IPS-15b (cell line): ENCODE measurements around the gene SRRM3.
"Not testable (repeated sequence)": the region's sequence is repeated elsewhere in the genome, so short reads cannot be mapped to it uniquely, and the experiment has no call there.

Source experiments
- H3K27me3 ChIP-seq: one replicate; pipeline ENCODE4 v1.6.1; 2013; ENCODE audit warnings: low read length; ENCODE audit not compliant: control insufficient read depth, insufficient read depth
- H3K36me3 ChIP-seq: one replicate; pipeline ENCODE4 v1.6.1; 2013; ENCODE audit warnings: low read length; ENCODE audit not compliant: control insufficient read depth, insufficient read depth
- H3K4me1 ChIP-seq: one replicate; pipeline ENCODE4 v1.6.1; 2013; ENCODE audit warnings: mild to moderate bottlenecking, low read length; ENCODE audit not compliant: control insufficient read depth, insufficient read depth
- H3K4me3 ChIP-seq: one replicate; pipeline ENCODE4 v1.5.1; 2013; ENCODE audit warnings: low read depth, low read length
- H3K9ac ChIP-seq: one replicate; pipeline ENCODE4 v1.6.1; 2013; ENCODE audit warnings: low read depth, mild to moderate bottlenecking, low read length
- H3K9me3 ChIP-seq: one replicate; pipeline ENCODE4 v1.6.1; 2013; ENCODE audit warnings: mild to moderate bottlenecking, low read length; ENCODE audit not compliant: control insufficient read depth, insufficient read depth

SRRM3 gene

DNA sequence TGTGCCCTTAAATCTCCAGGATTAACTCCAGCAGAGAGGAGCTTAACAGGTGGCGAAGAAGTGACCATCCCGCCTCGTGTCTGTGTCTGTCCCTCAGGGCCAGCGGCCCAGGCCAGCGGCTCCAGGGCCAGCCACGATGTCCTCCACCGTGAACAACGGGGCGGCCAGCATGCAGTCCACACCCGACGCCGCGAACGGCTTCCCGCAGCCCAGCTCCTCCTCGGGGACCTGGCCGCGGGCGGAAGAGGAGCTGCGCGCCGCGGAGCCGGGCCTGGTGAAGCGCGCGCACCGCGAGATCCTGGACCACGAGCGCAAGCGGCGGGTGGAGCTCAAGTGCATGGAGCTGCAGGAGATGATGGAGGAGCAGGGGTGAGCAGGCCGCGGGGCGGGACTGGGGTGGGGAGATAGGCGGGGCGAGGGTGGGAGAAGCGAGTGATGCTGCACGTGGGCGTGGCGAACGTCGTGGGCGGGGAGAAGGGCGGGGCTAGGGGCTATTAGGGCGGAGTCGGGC is 33.3 kb downstream of the SRRM3 start:
- Histone ChIP-seq H3K27me3 (no peaks in the 10 kb centered on the region), H3K4me3 (peak overlapping the region; percentile 79), H3K36me3 (no peaks in the 10 kb centered on the region), H3K9me3 (no peaks in the 10 kb centered on the region), H3K4me1 (peaks cover 29% of the 10 kb centered on the region), H3K9ac (no peak overlapping the region)

GRCh38 chr7:76236224-76236623 is 34.5 kb downstream of the SRRM3 start:
- H3K9me3 ChIP-seq = no peaks in the 10 kb centered on the region
- no peak overlapping the region for H3K4me3 ChIP-seq
- no peak overlapping the region for H3K9ac ChIP-seq
- H3K36me3 ChIP-seq = no peaks in the 10 kb centered on the region
- H3K4me1 ChIP-seq = peaks cover 25% of the 10 kb centered on the region
- H3K27me3 ChIP-seq = no peaks in the 10 kb centered on the region

DNA sequence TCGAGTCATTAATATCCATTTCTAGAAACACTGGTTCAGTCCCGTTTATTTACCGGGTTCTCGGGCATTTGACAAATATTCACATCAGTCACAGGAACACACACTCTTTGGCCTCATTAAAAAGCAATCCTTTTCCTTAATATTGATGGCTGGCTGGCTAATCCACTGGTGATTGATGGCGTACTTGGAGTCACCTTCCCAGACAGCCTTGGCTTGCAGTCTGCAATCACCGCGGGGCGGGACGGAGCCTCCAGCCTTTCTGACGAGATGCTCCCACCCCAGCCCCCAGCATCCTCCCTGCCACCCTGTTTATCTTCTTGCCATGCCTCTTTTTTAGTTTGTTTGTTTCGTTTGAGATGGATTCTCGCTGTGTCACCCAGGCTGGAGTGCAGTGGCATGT is 36.6 kb downstream of the SRRM3 start:
- Histone ChIP-seq H3K9me3 (no peaks in the 10 kb centered on the region), H3K36me3 (no peaks in the 10 kb centered on the region), H3K4me1 (peaks cover 17% of the 10 kb centered on the region), H3K27me3 (no peaks in the 10 kb centered on the region), H3K9ac (peak overlapping the region; percentile 24), H3K4me3 (no peak overlapping the region)

- Histone ChIP-seq H3K9ac (no peak overlapping the region), H3K36me3 (no peaks in the 10 kb centered on the region), H3K4me3 (no peak overlapping the region), H3K27me3 (no peaks in the 10 kb centered on the region), H3K9me3 (no peaks in the 10 kb centered on the region), H3K4me1 (peaks cover 10% of the 10 kb centered on the region)
These were observed 39.4 kb downstream of the SRRM3 start for GRCh38 chr7:76241141-76241540.

- not testable (repeated sequence) for H3K4me3 ChIP-seq, H3K4me1 ChIP-seq, H3K27me3 ChIP-seq, H3K9me3 ChIP-seq, H3K36me3 ChIP-seq, H3K9ac ChIP-seq
These were observed 40.9 kb downstream of the SRRM3 start for GRCh38 chr7:76242517-76243063.

- H3K36me3 ChIP-seq = peaks cover 2% of the 10 kb centered on the region
- H3K9me3 ChIP-seq = no peaks in the 10 kb centered on the region
- no peaks in the 10 kb centered on the region for H3K27me3 ChIP-seq
- H3K9ac ChIP-seq = no peak overlapping the region
- no peak overlapping the region for H3K4me3 ChIP-seq
- H3K4me1 ChIP-seq = peaks cover 3% of the 10 kb centered on the region
These were observed 43.2 kb downstream of the SRRM3 start for GRCh38 chr7:76244781-76245391.

DNA sequence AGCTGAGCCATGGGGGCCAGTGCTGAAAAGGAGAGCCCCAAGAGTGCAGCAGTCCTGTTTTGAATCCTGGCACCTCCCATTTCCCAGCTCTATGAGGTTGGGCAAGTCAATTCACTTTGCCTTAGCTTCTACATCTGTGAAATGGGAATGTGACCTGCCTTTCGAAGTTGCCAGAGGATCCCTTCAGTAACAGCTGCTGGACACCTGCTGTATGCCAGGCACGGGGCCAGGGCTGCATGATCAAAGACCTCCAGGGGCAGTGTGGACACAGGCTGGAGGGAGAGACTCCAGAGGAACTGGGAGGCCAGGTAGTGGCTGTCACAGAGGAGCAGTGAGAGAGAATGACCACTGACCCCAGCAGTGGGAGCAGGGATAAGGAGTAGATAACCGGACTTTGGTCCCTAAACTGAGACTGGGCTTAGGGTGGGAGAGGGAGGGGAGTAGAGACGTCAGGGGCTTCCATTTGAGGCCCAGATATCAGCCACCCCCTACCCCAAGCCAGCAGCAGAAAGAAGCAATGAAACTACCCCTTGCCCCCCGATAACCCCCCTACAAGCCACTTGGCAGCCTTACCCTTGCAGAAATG is 45.2 kb downstream of the SRRM3 start:
- no peaks in the 10 kb centered on the region for H3K27me3 ChIP-seq
- H3K36me3 ChIP-seq = peaks cover 2% of the 10 kb centered on the region
- H3K9me3 ChIP-seq = no peaks in the 10 kb centered on the region
- no peak overlapping the region for H3K4me3 ChIP-seq
- peaks cover 8% of the 10 kb centered on the region for H3K4me1 ChIP-seq
- no peak overlapping the region for H3K9ac ChIP-seq

- H3K4me3 ChIP-seq = no peak overlapping the region
- H3K9ac ChIP-seq = no peak overlapping the region
- H3K4me1 ChIP-seq = peaks cover 8% of the 10 kb centered on the region
- peaks cover 2% of the 10 kb centered on the region for H3K36me3 ChIP-seq
- no peaks in the 10 kb centered on the region for H3K27me3 ChIP-seq
- H3K9me3 ChIP-seq = no peaks in the 10 kb centered on the region
These were observed 46.2 kb downstream of the SRRM3 start for GRCh38 chr7:76247938-76248337.

DNA sequence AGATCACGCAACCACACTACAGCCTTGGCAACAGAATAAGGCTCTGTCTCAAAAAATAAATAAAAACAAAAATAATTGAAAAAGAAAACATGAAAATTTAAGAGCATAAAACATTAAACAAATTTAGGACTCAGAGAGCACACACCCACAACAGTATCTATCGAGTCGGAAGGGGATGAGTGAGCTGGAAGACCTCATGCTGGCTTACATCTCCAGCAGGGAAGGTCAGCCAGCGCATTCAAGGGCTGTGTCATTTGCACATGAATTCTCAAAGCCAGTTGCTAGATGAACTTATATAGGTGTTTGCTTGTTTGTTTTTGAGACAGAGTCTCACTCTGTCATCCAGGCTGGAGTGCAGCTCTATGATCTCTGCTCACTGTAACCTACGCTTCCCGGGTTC is 50.3 kb downstream of the SRRM3 start:
- no peaks in the 10 kb centered on the region for H3K27me3 ChIP-seq
- no peak overlapping the region for H3K4me3 ChIP-seq
- H3K9ac ChIP-seq = no peak overlapping the region
- peaks cover 5% of the 10 kb centered on the region for H3K4me1 ChIP-seq
- no peaks in the 10 kb centered on the region for H3K9me3 ChIP-seq
- H3K36me3 ChIP-seq = peaks cover 2% of the 10 kb centered on the region

GRCh38 chr7:76254781-76255180 is 53.1 kb downstream of the SRRM3 start:
- no peak overlapping the region for H3K9ac ChIP-seq
- H3K4me1 ChIP-seq = peaks cover 5% of the 10 kb centered on the region
- H3K4me3 ChIP-seq = no peak overlapping the region
- no peaks in the 10 kb centered on the region for H3K27me3 ChIP-seq
- H3K36me3 ChIP-seq = no peaks in the 10 kb centered on the region
- no peaks in the 10 kb centered on the region for H3K9me3 ChIP-seq

DNA sequence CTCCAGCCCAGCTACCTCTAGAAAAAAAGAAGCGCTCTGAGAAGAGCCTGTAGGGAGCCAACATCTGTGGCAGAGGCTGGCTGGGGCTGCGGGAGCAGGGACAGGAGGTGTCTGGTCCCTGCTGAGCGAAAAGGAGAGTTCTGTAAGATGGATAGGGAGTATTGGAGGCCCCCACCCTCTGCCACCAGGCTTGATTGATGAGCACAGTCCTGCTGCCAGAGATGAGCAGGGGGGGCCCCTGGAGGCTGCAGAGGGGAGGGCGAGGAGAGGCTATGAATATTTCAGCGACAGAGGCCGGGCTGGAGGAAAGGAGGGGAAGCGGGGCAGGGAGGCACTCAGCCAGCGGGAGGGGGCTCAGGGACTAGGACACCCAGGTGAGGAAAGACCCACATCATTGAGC is 56.3 kb downstream of the SRRM3 start:
- no peaks in the 10 kb centered on the region for H3K27me3 ChIP-seq
- no peak overlapping the region for H3K4me3 ChIP-seq
- no peaks in the 10 kb centered on the region for H3K9me3 ChIP-seq
- H3K4me1 ChIP-seq = peaks cover 6% of the 10 kb centered on the region
- H3K9ac ChIP-seq = no peak overlapping the region
- H3K36me3 ChIP-seq = no peaks in the 10 kb centered on the region
